Panc1 (cell line): ENCODE data around the gene COLEC11. TPM values are rescaled to one million over a fixed set of nuclear protein-coding genes. Genes with fewer than 3 reads are reported as not detected.

Source experiments
- ATAC-seq: fragments of 200-7000 bp; cut with Tn5 transposase; 2 replicates; pipeline ENCODE4 v1.9.1; 2020; ENCODE audit warnings: mild to moderate bottlenecking, moderate library complexity
- BruUV-seq: library from RNA; stranded (reverse); fragments of 400-500 nt; replicated peaks from 2 replicates; lab custom pipeline; 2021; lab: Mats Ljungman, UMichigan
- CTCF ChIA-PET: fragments of 300-600 bp; sonication (Branson Sonifier 250); formaldehyde crosslinking; loops from one replicate; lab custom pipeline; 2022; ENCODE audit warnings: antibody characterized with exemption; lab: Charles Lee
- POLR2A ChIA-PET: fragments of 300-600 bp; sonication (Branson Sonifier 250); formaldehyde crosslinking; loops from one replicate; lab custom pipeline; 2022; ENCODE audit warnings: antibody characterized with exemption; lab: Charles Lee
- DNase-seq: peaks from one replicate; pipeline ENCODE4 v3.0.0-alpha.2; 2010; ENCODE audit warnings: low read depth, low spot score
- H3K27ac ChIP-seq: 2 replicates; pipeline ENCODE4 v1.5.1; 2011; ENCODE audit warnings: mild to moderate bottlenecking, low read length, inconsistent platforms
- H3K27me3 ChIP-seq: fragments of 200-500 bp; sonication (Bioruptor generic); 2 replicates; pipeline ENCODE4 v1.6.0; 2014; ENCODE audit warnings: low read length, inconsistent platforms; ENCODE audit not compliant: control insufficient read depth, insufficient read depth
- H3K36me3 ChIP-seq: fragments of 200-500 bp; sonication (Bioruptor generic); 2 replicates; pipeline ENCODE4 v1.5.1; 2014; ENCODE audit warnings: inconsistent platforms, mild to moderate bottlenecking, low read length, moderate library complexity; ENCODE audit not compliant: control insufficient read depth, insufficient read depth
- H3K4me1 ChIP-seq: 2 replicates; pipeline ENCODE4 v1.5.1; 2011; ENCODE audit warnings: inconsistent platforms, mild to moderate bottlenecking, low read length, moderate library complexity; ENCODE audit not compliant: control insufficient read depth, insufficient read depth
- H3K4me3 ChIP-seq, 2 experiments: 2 replicates each; pipeline ENCODE4 v1.5.1; 2011 to 2012; ENCODE audit warnings: low read depth in 2 of 2, low read length in 2 of 2, mild to moderate bottlenecking in 2 of 2, inconsistent platforms in 1 of 2, moderate library complexity in 1 of 2
- H3K9me3 ChIP-seq: fragments of 200-500 bp; sonication (Bioruptor generic); 2 replicates; pipeline ENCODE4 v1.5.1; 2014; ENCODE audit warnings: low read depth, mild to moderate bottlenecking, inconsistent platforms, low read length, moderate library complexity; ENCODE audit not compliant: control insufficient read depth, insufficient read depth
- POLR2AphosphoS5 ChIP-seq: IDR thresholded peaks from 2 replicates; pipeline ENCODE4 v1.6.1; 2012; ENCODE audit warnings: mild to moderate bottlenecking, low read depth, low read length, moderate library complexity
- SIN3A ChIP-seq: IDR thresholded peaks from 2 replicates; pipeline ENCODE4 v1.6.1; 2012; ENCODE audit warnings: low read depth, mild to moderate bottlenecking, low read length, moderate library complexity, borderline replicate concordance; ENCODE audit not compliant: insufficient read depth
- TCF7L2 ChIP-seq: IDR thresholded peaks from 2 replicates; pipeline ENCODE4 v1.6.1; 2011; ENCODE audit warnings: mild to moderate bottlenecking, low read depth, low read length, inconsistent platforms
- in situ Hi-C: cut with HindIII; loops from 2 replicates; pipeline ENCODE4 v1.10.0; 2016; ENCODE audit warnings: low sequenced_read_pairs, low pct_unique_long_range_greater_than_20kb
- intact Hi-C: fragments of 100-400 bp; cut with micrococcal nuclease; formaldehyde crosslinking; loops from one replicate; pipeline ENCODE4 v1.10.0; 2022; ENCODE audit not compliant: unreplicated experiment
- total RNA-seq: library from RNA; stranded (reverse); gene quantifications from one replicate; pipeline ENCODE4 v1.2.1, GENCODE V29; 2021; ENCODE audit not compliant: unreplicated experiment
- TF ChIP-seq, protein P1 (sequence below), 2 experiments: IDR thresholded peaks; 2 replicates each; pipeline ENCODE4 v1.6.1; 2011 to 2012; ENCODE audit warnings: low read depth in 2 of 2, control low read depth in 1 of 2, low read length in 1 of 2, mild to moderate bottlenecking in 1 of 2, moderate library complexity in 1 of 2; ENCODE audit not compliant: insufficient read depth in 1 of 2
- TF ChIP-seq, protein P2 (sequence below): fragments of 450-650 bp; IDR thresholded peaks from 2 replicates; pipeline ENCODE4 v1.5.1; 2017; ENCODE audit warnings: mild to moderate bottlenecking

COLEC11 gene
- total RNA-seq, 1 experiment from 2014 or later: 0.31 TPM

DNA sequence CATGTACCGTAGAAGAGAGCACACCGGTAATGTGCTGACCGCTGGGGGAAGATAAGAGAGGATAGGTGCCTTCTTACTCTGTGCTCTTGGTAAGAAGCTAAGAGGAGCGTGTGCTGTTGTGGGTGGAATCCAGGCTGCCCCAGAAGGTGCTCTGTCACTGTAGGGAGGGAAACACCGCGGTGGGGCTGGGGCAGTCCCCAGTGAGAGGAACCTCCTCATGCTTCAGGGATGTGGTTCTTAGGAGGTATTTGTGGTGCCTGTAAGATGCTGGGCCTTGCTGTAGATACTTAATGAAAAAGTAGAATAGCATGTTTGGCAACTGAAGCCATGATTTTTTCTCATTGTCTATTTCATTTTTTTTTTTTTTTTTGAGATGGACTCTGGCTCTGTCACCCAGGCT, 1.1 kb downstream of the COLEC11 start:
- in situ Hi-C loops: no loop called here
- no peak for ATAC-seq
- no peaks in the 10 kb centered on the region for H3K36me3 ChIP-seq
- H3K27me3 ChIP-seq: no peaks in the 10 kb centered on the region
- intact Hi-C loops: no loop called here
- no peak for DNase-seq
- TF ChIP-seq, protein P1, sequence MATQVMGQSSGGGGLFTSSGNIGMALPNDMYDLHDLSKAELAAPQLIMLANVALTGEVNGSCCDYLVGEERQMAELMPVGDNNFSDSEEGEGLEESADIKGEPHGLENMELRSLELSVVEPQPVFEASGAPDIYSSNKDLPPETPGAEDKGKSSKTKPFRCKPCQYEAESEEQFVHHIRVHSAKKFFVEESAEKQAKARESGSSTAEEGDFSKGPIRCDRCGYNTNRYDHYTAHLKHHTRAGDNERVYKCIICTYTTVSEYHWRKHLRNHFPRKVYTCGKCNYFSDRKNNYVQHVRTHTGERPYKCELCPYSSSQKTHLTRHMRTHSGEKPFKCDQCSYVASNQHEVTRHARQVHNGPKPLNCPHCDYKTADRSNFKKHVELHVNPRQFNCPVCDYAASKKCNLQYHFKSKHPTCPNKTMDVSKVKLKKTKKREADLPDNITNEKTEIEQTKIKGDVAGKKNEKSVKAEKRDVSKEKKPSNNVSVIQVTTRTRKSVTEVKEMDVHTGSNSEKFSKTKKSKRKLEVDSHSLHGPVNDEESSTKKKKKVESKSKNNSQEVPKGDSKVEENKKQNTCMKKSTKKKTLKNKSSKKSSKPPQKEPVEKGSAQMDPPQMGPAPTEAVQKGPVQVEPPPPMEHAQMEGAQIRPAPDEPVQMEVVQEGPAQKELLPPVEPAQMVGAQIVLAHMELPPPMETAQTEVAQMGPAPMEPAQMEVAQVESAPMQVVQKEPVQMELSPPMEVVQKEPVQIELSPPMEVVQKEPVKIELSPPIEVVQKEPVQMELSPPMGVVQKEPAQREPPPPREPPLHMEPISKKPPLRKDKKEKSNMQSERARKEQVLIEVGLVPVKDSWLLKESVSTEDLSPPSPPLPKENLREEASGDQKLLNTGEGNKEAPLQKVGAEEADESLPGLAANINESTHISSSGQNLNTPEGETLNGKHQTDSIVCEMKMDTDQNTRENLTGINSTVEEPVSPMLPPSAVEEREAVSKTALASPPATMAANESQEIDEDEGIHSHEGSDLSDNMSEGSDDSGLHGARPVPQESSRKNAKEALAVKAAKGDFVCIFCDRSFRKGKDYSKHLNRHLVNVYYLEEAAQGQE (IDR thresholded peaks at IDR 0.05; ENCODE audit: insufficient read depth in 1 of 2, low read depth in 2 of 2, low read length in 1 of 2): no peak
- TF ChIP-seq SIN3A: no peak
- TF ChIP-seq, protein P2, sequence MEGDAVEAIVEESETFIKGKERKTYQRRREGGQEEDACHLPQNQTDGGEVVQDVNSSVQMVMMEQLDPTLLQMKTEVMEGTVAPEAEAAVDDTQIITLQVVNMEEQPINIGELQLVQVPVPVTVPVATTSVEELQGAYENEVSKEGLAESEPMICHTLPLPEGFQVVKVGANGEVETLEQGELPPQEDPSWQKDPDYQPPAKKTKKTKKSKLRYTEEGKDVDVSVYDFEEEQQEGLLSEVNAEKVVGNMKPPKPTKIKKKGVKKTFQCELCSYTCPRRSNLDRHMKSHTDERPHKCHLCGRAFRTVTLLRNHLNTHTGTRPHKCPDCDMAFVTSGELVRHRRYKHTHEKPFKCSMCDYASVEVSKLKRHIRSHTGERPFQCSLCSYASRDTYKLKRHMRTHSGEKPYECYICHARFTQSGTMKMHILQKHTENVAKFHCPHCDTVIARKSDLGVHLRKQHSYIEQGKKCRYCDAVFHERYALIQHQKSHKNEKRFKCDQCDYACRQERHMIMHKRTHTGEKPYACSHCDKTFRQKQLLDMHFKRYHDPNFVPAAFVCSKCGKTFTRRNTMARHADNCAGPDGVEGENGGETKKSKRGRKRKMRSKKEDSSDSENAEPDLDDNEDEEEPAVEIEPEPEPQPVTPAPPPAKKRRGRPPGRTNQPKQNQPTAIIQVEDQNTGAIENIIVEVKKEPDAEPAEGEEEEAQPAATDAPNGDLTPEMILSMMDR: no peak
- TF ChIP-seq POLR2AphosphoS5: no peak
- TF ChIP-seq TCF7L2: no peak
- no peak overlapping the region for H3K27ac ChIP-seq
- POLR2A ChIA-PET: no interaction called here
- BruUV-seq: no TSS peak
- H3K4me1 ChIP-seq: no peaks in the 10 kb centered on the region; the same call in 1 of the 2 replicates
- no peaks in the 10 kb centered on the region for H3K9me3 ChIP-seq
- H3K4me3 ChIP-seq: no peak overlapping the region
- CTCF ChIA-PET: no interaction called here

DNA sequence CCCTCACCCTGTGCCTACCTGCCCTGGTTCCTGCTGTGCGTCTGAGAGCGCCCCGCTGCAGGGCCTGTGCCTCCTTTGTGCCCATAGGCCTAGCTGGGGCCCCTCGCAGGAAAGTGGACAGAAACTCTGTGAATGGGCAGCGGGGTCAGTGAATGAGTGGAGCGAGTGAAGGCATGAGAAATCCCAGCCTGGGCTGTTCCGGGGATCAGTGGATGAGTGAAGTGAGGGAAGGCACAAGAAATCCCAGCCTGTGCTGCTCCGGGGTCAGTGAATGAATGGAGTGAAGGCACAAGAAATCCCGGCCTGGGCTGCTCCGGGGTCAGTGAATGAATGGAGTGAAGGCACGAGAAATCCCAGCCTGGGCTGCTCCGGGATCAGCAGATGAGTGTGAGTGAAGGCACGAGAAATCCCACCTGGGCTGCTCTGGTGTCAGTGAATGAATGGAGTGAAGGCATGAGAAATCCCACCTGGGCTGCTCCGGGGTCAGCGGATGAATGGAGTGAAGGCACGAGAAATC, 2.0 kb downstream of the COLEC11 start:
- CTCF ChIA-PET: no interaction called here
- no peaks in the 10 kb centered on the region; the same call in 1 of the 2 replicates for H3K4me1 ChIP-seq
- intact Hi-C loops: no loop called here
- no peak overlapping the region for H3K27ac ChIP-seq
- POLR2A ChIA-PET: no interaction called here
- in situ Hi-C loops: no loop called here
- H3K36me3 ChIP-seq: no peaks in the 10 kb centered on the region
- H3K27me3 ChIP-seq: no peaks in the 10 kb centered on the region
- DNase-seq: no peak
- H3K9me3 ChIP-seq: no peaks in the 10 kb centered on the region
- no peak for ATAC-seq
- H3K4me3 ChIP-seq: no peak overlapping the region
- TF ChIP-seq, protein P1 (IDR thresholded peaks at IDR 0.05; ENCODE audit: insufficient read depth in 1 of 2, low read depth in 2 of 2, low read length in 1 of 2): no peak
- TF ChIP-seq SIN3A (no peak), POLR2AphosphoS5 (no peak), TCF7L2 (no peak)
- TF ChIP-seq, protein P2: no peak
- BruUV-seq: no TSS peak
